Measurements from ENCODE around the gene ACTL7A. TPM values are rescaled to one million over a fixed set of nuclear protein-coding genes. Genes with fewer than 3 reads are reported as not detected.

Gene ACTL7A, protein sequence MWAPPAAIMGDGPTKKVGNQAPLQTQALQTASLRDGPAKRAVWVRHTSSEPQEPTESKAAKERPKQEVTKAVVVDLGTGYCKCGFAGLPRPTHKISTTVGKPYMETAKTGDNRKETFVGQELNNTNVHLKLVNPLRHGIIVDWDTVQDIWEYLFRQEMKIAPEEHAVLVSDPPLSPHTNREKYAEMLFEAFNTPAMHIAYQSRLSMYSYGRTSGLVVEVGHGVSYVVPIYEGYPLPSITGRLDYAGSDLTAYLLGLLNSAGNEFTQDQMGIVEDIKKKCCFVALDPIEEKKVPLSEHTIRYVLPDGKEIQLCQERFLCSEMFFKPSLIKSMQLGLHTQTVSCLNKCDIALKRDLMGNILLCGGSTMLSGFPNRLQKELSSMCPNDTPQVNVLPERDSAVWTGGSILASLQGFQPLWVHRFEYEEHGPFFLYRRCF
- not detected in 2 replicates for total RNA-seq

DNA sequence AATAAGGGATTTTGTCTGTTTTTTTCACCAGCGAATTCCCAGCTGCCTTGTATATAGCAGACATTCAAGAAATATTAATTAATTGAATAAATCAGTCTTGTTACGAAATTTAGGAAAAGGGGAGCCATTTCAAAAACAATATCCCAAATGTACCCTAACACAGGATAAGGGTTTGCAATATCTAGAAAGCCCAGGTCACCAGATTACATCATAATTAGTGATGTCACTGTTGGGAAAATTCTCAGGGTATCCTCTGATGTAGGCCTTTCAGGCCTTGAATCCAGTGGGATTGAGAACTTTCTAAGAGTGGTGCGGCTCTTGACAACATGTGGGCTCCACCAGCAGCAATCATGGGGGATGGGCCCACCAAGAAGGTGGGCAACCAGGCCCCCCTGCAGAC lies at the start of gene ACTL7A:
Gene ACTL7A, plus strand, starts transcription at position 270 of the 400 bp plus-strand sequence. Its CDS starts 57 bp downstream, at position 327.

DNA sequence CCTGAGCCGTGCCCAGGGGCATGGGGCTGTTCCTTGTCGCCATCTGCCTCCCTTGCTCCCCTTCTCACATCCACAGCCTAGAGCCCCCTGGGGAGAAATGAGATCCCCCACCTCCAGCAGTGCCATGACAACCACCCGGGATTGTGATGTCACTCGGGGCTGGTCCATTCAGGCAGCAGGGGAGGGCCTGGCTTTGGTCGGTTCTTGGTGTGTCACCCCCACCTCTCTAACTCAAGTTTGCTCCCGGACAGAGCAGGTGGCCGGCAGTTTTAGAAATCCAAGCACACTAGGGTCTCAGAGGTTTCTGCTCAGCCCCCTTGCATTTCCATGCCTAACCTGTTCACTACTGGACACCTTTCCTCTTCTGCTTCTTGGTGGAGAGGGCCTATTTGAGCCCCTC lies 6.2 kb upstream of the ACTL7A start, which contains the start of gene ACTL7B:
Gene ACTL7B, minus strand, starts transcription at position 99 of the 400 bp plus-strand sequence. Its CDS starts 56 bp downstream, at position 43.

Other genes with a start within 250 kb of the ACTL7A start
- 0.07 TPM in 1 of 2 replicates, not detected in the other for gene ACTL7B, start 6.3 kb upstream of the ACTL7A start, total RNA-seq
- 47.6 and 49.8 TPM in 2 replicates for gene ELP1, start 71.9 kb downstream of the ACTL7A start, total RNA-seq
- 5.2 and 6.4 TPM in 2 replicates for gene ABITRAM, start 72.1 kb downstream of the ACTL7A start, total RNA-seq
- gene CTNNAL1, start 151.2 kb downstream of the ACTL7A start, total RNA-seq: 35.9 and 51.8 TPM in 2 replicates

All from smooth muscle cell of the pulmonary artery (primary cell).